Cardiac muscle cell (in vitro differentiated cells and primary cell): ENCODE data around the gene POMGNT2. TPM values are rescaled to one million over a fixed set of nuclear protein-coding genes. Genes with fewer than 3 reads are reported as not detected.

ENCODE experiments used
- DNase-seq, 2 donors: peaks; one replicate each; pipeline versions ENCODE4 v3.0.0 to v3.0.0-alpha.2; 2010 to 2017; ENCODE audit warnings: low read depth in 1 of 2, low spot score in 1 of 2
- H3K27ac ChIP-seq: fragments of 200-600 bp; sonication (generic); 2 replicates; pipeline ENCODE4 v1.5.1; 2016
- H3K27me3 ChIP-seq: fragments of 200-600 bp; sonication (generic); 2 replicates; pipeline ENCODE4 v1.6.0; 2016; ENCODE audit warnings: control low read depth
- H3K36me3 ChIP-seq: fragments of 200-600 bp; sonication (generic); 2 replicates; pipeline ENCODE4 v1.5.1; 2016; ENCODE audit warnings: control low read depth
- H3K4me1 ChIP-seq: fragments of 200-600 bp; sonication (generic); 2 replicates; pipeline ENCODE4 v1.8.1; 2017; ENCODE audit warnings: low read depth, mild to moderate bottlenecking, mixed run types
- H3K4me3 ChIP-seq: fragments of 200-600 bp; sonication (generic); 2 replicates; pipeline ENCODE4 v1.5.1; 2016; ENCODE audit warnings: mild to moderate bottlenecking
- H3K9me3 ChIP-seq: fragments of 200-600 bp; sonication (generic); 2 replicates; pipeline ENCODE4 v1.5.1; 2017; ENCODE audit warnings: low read depth, mild to moderate bottlenecking, control low read depth
- polyA plus RNA-seq: library from polyadenylated mRNA; unstranded; fragments of >200 nt; fragmentation: Nextera tagmentation; extraction: Ambion mirVana; gene quantifications from 2 replicates; pipeline ENCODE4 v1.2.1, GENCODE V29; 2016
- total RNA-seq: library from RNA; depleted of rRNA; stranded (reverse); fragments of >200 nt; gene quantifications from 2 replicates; pipeline ENCODE4 v1.2.3, GENCODE V29; 2016
- TF ChIP-seq, protein P1 (sequence below): IDR thresholded peaks from 2 replicates; pipeline ENCODE4 v1.5.1; 2012; ENCODE audit warnings: low read depth, mild to moderate bottlenecking, low read length

The POMGNT2 gene
- total and polyA plus RNA-seq, 2 experiments from 2014 or later: 18.4 to 32.7 TPM

DNA sequence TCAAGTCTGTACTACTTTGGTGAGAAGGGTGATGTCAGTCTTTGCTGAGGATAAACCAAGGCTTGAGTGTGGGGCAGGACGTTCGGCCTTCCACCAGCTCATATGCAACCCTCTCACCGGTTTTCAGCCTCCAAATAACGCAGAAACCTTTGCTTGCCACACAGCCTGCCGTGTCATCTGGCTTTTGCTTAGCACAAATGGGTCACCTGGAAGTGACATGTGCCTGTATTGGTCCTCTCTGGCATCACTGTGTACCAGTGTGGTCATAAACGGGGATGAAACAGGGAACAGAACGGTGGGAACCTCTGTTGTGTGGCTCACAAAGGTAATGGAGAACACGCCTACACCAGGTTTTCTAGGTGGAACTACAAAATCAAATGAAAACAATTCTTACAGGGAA, 7.1 kb downstream of the POMGNT2 start:
- no peak for DNase-seq
- Histone ChIP-seq H3K36me3 (no peaks in the 10 kb centered on the region), H3K4me3 (no peak overlapping the region), H3K4me1 (peaks cover 14% of the 10 kb centered on the region), H3K9me3 (no peaks in the 10 kb centered on the region), H3K27ac (no peak overlapping the region), H3K27me3 (no peaks in the 10 kb centered on the region)
- TF ChIP-seq, protein P1, sequence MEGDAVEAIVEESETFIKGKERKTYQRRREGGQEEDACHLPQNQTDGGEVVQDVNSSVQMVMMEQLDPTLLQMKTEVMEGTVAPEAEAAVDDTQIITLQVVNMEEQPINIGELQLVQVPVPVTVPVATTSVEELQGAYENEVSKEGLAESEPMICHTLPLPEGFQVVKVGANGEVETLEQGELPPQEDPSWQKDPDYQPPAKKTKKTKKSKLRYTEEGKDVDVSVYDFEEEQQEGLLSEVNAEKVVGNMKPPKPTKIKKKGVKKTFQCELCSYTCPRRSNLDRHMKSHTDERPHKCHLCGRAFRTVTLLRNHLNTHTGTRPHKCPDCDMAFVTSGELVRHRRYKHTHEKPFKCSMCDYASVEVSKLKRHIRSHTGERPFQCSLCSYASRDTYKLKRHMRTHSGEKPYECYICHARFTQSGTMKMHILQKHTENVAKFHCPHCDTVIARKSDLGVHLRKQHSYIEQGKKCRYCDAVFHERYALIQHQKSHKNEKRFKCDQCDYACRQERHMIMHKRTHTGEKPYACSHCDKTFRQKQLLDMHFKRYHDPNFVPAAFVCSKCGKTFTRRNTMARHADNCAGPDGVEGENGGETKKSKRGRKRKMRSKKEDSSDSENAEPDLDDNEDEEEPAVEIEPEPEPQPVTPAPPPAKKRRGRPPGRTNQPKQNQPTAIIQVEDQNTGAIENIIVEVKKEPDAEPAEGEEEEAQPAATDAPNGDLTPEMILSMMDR: no peak

DNA sequence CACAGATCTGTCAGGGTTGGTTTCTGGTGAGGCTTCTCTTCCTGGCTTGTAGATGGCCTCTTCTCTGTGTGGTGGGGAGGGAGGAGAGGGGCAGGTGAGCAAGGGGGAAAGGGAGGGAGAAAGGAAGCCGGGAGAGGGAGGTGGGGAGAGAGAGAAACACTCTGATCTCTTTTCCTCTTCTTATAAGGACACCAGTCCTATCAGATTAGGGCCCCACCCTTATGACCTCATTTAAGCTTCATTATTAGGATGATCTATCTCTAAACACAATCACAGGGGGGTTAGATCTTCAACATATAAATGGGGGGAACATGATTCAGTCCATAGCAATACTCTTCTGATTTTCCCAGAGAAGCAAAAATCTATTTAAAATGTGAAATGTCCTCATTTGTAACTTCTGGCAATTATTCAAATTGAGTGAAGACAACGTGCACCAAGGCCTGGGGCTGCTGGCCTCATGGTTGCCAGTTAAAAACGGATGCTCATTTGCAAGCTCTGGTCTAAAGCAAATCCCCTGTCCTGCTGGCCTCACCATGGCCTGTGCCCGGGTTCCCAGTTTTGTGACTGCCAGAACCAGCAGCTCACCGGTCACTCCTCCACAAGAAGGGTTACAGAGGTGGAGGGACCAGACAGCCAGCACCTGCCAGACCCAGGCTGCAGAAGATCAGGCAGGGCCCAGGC, 8.3 kb downstream of the POMGNT2 start:
- no peaks in the 10 kb centered on the region for H3K36me3 ChIP-seq
- TF ChIP-seq, protein P1: no peak
- H3K27me3 ChIP-seq: no peaks in the 10 kb centered on the region
- H3K4me3 ChIP-seq: no peak overlapping the region
- no peak for DNase-seq
- peaks cover 2% of the 10 kb centered on the region for H3K4me1 ChIP-seq
- H3K9me3 ChIP-seq: no peaks in the 10 kb centered on the region
- H3K27ac ChIP-seq: no peak overlapping the region

DNA sequence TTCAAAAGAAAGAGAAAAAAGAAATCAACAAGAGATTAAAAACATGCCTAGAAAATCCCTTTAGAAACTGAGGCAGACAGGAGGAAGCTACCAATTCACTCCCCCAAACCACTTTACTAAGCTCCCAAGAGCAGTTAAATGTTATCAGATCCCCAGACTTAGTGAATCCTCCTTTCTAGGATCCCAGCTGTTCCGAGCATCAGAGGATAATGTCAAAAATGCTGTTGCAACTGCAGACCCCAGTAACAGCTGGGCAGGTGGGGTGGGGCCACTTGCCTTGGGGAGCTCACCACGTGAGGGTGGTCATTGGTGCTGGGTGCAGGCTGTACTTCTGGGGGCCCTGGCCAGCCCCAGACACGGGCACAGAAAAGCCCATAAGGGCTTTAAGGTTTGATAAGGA, 9.1 kb downstream of the POMGNT2 start:
- Histone ChIP-seq H3K4me1 (no peaks in the 10 kb centered on the region), H3K27me3 (no peaks in the 10 kb centered on the region), H3K4me3 (no peak overlapping the region), H3K27ac (no peak overlapping the region), H3K9me3 (no peaks in the 10 kb centered on the region), H3K36me3 (no peaks in the 10 kb centered on the region)
- DNase-seq: no peak
- TF ChIP-seq, protein P1: no peak

DNA sequence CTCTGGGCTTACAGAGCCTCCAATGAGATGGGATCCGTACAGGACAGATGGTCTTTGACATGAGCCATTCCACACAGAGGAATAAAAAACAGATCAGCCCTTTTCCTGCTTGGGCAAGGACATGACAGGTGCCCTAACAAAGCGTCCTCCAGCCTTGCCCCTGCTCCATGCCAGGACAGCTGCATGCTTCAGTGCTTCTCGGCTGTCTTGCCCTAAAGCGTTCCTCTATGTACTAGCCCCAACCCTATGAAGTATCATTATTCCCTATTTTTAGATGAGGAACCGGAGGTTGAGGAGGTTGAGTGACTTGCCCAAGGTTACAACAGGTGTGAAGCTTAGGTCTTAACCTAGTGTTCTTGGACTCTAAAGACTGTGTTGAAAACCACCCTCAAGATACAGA, 10.5 kb downstream of the POMGNT2 start:
- TF ChIP-seq, protein P1: no peak
- Histone ChIP-seq H3K27ac (no peak overlapping the region), H3K27me3 (no peaks in the 10 kb centered on the region), H3K9me3 (no peaks in the 10 kb centered on the region), H3K4me1 (no peaks in the 10 kb centered on the region), H3K4me3 (no peak overlapping the region), H3K36me3 (no peaks in the 10 kb centered on the region)
- DNase-seq: no peak

DNA sequence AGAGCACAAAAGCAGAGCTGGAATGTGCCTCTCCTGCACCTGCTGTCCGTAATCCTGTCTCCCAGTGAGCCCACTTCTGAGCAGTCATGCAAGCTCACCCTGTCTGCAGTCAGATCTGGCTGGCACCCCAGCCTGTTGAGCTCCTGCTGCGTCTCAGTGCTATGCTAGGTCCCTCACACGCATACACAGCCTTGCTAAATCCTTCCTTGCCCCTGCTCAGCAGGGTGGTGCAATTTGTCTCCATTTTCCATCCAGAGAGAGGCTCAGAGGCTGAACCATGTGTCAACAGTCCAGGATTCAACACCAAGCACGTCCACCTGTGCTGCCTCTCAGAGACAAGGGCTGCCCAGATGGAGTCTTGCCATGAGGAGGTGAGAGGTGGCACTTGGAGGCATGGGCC, 11.0 kb downstream of the POMGNT2 start:
- TF ChIP-seq, protein P1: no peak
- no peak for DNase-seq
- no peaks in the 10 kb centered on the region for H3K4me1 ChIP-seq
- H3K4me3 ChIP-seq: no peak overlapping the region
- no peak overlapping the region for H3K27ac ChIP-seq
- H3K36me3 ChIP-seq: no peaks in the 10 kb centered on the region
- H3K9me3 ChIP-seq: no peaks in the 10 kb centered on the region
- H3K27me3 ChIP-seq: no peaks in the 10 kb centered on the region
